DMS53 (cell line): ENCODE measurements around the gene SULT1C2.
"Not testable (repeated sequence)": the region's sequence is repeated elsewhere in the genome, so short reads cannot be mapped to it uniquely, and the experiment has no call there.

Source experiments
- DNase-seq: peaks from one replicate; lab custom pipeline; 2025; lab: John Stamatoyannopoulos, UW

The SULT1C2 gene

DNA sequence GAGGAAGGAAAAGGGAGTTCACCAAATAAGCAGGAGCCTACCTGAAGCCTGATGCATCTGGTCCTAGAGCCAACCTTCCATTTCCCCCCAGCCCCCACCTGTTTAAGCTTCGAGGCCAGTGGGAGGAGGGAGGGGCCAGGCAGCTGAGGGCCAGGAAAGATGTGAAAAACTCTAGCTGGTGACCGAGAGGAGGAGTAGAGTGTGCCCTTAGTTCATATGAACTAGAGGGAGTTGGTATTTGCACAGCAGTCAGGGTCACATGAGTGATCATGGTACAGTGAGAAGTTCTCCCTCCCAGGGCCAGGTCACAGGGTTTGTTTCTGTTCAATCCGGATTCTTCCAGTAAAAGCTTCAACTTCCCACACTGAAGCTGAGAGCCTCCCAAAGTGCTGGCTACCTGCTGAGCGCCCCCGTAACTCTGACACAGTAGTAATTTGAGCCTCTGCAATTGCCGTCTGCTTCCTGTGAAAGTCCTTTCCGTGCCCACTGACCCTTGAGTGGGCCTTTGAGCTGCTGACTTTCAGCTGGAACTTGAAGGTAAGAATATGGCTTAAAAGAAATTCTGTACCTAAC is at the start of gene SULT1C2:
SULT1C2 (plus strand) TSS at position 362 of the 573 bp plus-strand sequence. CDS start 4,773 bp downstream, outside the sequence.
- peak; percentile 94 for DNase-seq

DNA sequence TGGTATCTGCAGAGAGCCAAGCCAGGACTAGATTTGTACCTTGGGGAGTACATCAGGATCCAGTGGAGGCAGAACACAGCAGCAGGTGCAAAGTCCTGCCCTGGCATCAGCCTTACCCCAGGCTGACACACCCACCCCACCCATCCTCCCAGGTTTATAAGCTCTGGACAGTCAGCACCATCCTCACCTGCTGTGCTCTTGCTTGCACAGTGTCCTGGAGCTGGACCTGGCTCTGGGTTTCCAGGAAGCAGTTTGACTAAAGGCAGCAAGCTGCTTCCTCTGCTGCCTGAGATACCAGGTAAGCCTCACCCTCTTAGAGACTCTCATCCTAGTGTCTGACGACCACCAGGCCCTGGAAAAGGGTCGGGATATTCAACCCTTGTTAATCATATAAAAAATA is 48.9 kb upstream of the SULT1C2 start, which contains the start of gene SULT1C3:
SULT1C3 (plus strand) TSS at position 183 of the 400 bp plus-strand sequence. CDS start 7,227 bp downstream, outside the sequence.
- DNase-seq = no peak

GRCh38 chr2:108240966-108241365 is 47.7 kb upstream of the SULT1C2 start:
- no peak for DNase-seq

GRCh38 chr2:108243566-108243965 is 45.1 kb upstream of the SULT1C2 start:
- DNase-seq = no peak

- DNase-seq = no peak
Observed at GRCh38 chr2:108244667-108245414, 43.9 kb upstream of the SULT1C2 start.

DNA sequence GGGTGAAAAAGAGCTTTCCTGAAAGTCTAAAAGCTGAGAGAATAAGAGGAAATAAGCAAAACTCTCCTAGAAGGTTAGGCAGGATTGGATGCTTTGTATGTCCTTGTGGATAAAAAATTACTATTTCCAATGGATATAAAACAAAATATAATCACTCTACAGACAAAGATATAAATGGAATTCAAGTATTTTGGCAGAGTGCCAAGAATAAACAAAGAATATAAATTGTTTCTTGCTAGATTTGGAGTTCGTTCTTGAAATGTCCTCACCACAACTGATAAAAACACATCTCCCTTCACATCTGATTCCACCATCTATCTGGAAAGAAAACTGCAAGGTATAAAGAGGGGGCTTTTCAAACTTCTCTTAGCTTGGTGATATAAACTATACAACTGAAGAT is 35.6 kb upstream of the SULT1C2 start:
- no peak for DNase-seq

- DNase-seq = no peak
Observed at GRCh38 chr2:108257757-108258331, 30.9 kb upstream of the SULT1C2 start.

- DNase-seq = no peak
Observed at GRCh38 chr2:108260773-108261172, 27.9 kb upstream of the SULT1C2 start.

DNA sequence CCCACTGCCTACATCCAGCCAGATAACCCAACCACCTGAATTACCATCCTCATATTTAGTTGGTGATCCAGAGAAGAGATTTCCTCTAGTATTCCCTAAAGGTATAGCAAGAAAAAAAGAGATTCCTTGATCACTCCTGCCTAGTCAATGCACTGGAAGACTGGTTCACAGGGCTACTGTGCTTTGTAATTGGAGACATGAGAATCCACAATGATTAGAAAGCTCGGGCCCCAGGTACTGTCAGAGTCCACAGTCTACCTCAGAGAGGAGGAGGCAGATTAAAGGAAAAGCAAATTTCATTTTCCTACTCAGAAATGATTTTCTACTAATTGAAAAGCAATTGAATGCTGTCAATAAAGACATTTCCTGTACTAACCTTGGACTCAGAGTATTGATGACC is 26.7 kb upstream of the SULT1C2 start:
- DNase-seq = no peak

DNA sequence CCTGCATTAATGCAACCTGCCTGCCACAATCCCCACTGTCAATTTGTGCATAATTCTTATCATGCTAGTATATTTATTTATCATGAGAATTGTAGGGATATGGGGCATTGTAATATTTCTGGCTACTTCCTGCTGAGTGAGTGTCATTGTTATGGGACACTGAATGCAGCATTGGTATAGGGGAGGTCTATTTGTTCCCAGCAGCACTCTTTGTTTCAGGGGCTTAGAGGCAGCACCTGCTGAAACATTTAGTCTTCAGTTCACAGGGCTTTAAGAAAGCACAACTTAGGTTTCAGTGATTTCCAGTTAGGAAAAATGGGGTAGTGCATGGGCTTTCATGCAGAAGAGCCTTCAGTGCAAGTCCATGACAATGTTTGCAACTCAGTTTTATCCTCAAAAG is 25.3 kb upstream of the SULT1C2 start:
- peak; percentile 43 for DNase-seq

GRCh38 chr2:108266218-108266617 is 22.5 kb upstream of the SULT1C2 start:
- peak; percentile 71 for DNase-seq

- DNase-seq = no peak
Observed at GRCh38 chr2:108267101-108267500, 21.6 kb upstream of the SULT1C2 start.

- peak; percentile 10 for DNase-seq
Observed at GRCh38 chr2:108268001-108268400, 20.7 kb upstream of the SULT1C2 start.

- peak; percentile 33 for DNase-seq
Observed at GRCh38 chr2:108270346-108270745, 18.3 kb upstream of the SULT1C2 start.

- DNase-seq = peak; percentile 24
Observed at GRCh38 chr2:108270768-108271506, 17.8 kb upstream of the SULT1C2 start.

GRCh38 chr2:108271691-108272253 is 16.9 kb upstream of the SULT1C2 start:
- peak; percentile 84 for DNase-seq

- no peak for DNase-seq
Observed at GRCh38 chr2:108278631-108279030, 10.1 kb upstream of the SULT1C2 start.

GRCh38 chr2:108279468-108279867 is 9.2 kb upstream of the SULT1C2 start:
- no peak for DNase-seq

- no peak for DNase-seq
Observed at GRCh38 chr2:108280466-108280865, 8.2 kb upstream of the SULT1C2 start.

GRCh38 chr2:108284566-108284965 is 4.1 kb upstream of the SULT1C2 start:
- not testable (repeated sequence) for DNase-seq

GRCh38 chr2:108285616-108286015 is 3.1 kb upstream of the SULT1C2 start:
- DNase-seq = no peak

DNA sequence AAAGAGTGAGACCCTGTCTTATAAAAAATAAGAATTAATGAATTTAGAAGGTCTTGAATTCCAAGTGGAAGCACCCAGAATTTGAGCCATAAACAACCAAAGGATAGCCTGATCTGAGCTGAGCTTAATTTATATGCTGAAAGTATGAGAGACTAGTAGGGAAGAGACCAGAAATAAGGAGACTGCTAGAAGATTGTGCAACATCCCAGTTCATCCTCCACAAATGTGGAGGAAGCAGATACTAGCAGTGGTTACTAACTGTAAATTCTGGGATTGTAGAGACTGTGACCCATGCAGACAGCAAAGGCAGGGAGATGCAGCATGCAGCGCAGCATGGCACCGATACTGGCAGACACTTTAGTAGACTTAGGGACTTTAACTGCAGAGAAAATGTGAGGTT is 1.5 kb upstream of the SULT1C2 start:
- no peak for DNase-seq
